GM18858 (cell line): Measurements from ENCODE around the gene IQCE.

Source experiments
- ATAC-seq: cut with Tn5 transposase; IDR thresholded peaks from one replicate; pipeline ENCODE4 v1.9.1; 2021; ENCODE audit not compliant: unreplicated experiment

IQCE gene

DNA sequence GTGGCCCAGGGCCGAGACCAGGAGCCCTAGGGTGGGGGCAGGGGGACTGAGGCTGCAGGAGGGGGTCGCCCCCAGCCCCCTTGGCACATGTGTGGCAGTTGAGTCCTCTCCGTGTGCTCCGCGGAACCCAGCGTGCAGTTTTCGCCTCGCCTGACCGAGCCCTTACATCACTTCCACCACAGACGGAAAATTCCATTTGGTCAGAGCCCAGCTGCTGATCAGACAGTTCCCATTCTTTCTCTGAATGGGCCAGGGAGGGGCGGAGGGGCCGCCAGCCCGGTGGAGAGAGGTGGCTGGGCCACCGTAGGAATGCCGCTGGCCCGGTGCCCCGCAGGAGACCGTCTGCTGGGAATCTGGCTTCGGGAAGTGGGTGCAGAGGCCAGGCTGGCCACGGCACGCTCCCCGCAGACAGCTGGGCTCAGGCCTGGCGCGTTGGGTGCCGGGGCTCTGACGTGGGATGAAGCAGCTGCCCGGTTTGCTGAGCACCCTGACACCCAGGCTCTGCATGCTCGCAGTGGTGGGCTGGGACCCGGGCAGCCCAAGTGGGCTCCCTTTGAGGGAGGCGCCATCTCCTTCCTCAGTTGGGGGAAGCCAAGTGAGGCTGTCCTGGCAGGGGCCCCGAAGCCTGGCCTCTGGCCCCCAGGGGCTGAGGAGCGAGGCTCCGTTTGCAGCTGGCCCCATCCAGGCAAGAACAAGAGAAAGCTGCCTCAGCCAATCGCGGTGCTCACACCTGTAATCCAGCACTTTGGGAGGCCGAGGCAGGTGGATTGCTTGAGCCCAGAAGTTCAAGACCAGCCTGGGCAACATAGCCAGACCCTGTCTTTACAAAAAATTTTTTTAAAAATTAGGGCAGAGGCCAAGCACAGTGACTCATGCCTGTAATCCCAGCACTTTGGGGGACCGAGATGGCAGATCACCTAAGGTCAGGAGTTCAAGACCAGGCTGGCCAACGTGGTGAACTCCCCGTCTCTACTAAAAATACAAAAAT is 82.9 kb downstream of the IQCE start:
- no peak for ATAC-seq

DNA sequence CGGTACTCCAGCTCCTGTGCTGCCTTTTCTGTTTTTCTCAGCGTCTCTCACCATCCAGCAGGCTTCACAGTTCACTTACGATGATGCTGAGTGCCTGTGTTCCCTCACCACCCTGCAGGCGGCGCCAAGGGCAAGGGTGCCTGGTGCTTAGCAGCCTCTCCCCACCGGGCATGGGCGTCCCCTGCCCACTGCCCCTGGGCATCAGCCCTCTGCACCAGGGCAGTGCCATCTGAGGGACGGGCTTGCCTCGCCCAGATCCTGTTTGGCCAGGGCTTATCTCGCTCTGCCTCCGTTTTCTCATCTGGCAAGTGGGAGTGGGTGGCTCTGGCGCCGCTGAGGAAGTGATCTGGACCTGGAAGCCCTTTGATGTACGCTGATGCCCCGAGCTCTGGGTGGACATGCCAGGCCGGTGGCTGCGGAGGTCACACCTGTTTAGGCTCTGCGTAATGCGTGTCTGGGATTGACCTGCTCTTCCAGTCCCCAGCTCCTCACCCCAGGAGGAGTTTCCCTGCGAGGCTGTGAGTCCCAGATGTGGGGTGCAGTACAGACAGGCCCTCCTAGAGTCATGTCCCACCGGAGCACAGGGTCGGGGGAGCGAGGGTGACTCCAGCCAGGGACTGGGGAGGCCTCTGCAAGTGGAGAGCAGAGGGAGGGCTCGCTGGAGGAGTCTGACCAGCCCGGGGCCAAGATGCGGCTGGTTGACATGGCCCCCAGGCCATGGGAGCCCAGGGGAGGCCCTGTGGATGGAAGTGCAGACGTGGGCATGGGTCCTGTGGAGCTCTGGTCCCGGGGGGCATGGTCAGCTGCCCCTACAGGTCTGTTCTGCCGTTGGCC is 84.8 kb downstream of the IQCE start:
- ATAC-seq: no peak

GRCh38 chr7:2644220-2644561 is 85.4 kb downstream of the IQCE start:
- no peak for ATAC-seq

DNA sequence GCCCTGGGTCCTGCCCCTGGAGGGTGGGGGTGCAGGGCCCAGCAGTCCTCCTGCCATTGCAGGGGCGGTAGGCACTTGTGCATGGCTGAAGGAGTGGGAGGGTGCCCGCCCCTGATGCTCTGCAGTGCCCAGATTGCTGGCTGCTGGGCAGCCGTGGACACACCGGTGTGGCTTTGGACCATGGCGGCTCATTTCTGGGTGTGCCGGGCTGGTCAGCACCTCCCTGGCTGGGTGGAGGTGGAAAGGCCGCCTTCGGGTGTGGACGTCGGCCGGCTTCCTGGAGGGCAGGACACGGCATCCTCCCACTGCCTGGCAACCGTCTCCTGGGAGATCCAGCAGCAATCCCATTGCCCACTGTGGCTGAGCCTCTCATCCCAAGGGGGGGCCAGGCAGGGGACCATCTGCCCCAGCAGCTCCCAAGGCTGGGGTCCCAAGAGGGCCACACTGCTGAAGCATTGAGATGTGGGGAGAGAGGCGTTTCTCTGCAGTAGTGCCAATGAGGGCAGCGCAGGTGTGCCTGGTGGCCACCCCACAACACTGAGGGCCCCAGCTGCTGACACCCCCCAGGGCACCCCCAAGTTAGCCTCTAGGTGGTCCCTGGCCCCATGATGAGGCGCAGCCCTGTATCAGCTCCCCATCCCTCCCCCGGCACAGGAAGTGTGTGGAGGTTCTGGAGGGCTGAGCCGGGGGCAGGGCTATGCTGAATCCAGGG is 85.9 kb downstream of the IQCE start:
- ATAC-seq: no peak

DNA sequence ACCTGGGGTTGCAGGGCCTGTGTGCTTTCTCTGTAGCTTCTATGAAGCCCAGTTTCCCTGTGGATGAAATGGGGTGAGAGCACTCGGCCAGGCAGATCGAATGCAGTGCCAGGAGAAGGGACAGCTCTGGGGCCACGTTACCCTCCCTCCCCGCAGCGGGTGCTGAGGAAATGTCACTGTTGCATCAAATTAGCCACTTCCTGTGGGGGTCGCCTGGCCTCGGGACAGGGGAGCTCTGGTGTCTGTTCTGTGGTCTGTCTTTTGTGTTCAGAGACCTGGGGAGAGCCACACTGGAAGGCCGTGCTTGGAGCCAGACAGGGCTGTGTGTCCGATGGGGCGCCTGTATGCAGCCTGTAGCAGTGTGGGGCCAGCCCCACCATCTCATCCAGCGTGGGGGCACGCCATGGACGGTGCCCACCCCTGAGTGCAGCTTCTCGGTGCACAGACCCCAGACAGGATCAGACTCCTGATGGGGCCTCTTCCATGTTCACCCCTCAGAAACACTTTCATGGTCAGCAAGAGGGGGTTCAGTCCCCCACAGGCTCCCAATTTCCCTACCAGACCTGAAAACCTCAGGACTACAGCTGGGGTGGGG is 86.6 kb downstream of the IQCE start:
- ATAC-seq: peak; percentile 51

- no peak for ATAC-seq
Observed at GRCh38 chr7:2646336-2646679, 87.5 kb downstream of the IQCE start.

- ATAC-seq: no peak
Observed at GRCh38 chr7:2646680-2647571, 88.1 kb downstream of the IQCE start.

GRCh38 chr7:2647594-2648172 is 88.9 kb downstream of the IQCE start:
- ATAC-seq: no peak

- no peak for ATAC-seq
Observed at GRCh38 chr7:2649139-2649838, 90.5 kb downstream of the IQCE start.

GRCh38 chr7:2649991-2650390 is 91.2 kb downstream of the IQCE start:
- ATAC-seq: no peak

GRCh38 chr7:2650451-2650850 is 91.7 kb downstream of the IQCE start:
- ATAC-seq: no peak

- no peak for ATAC-seq
Observed at GRCh38 chr7:2651336-2651735, 92.6 kb downstream of the IQCE start.

DNA sequence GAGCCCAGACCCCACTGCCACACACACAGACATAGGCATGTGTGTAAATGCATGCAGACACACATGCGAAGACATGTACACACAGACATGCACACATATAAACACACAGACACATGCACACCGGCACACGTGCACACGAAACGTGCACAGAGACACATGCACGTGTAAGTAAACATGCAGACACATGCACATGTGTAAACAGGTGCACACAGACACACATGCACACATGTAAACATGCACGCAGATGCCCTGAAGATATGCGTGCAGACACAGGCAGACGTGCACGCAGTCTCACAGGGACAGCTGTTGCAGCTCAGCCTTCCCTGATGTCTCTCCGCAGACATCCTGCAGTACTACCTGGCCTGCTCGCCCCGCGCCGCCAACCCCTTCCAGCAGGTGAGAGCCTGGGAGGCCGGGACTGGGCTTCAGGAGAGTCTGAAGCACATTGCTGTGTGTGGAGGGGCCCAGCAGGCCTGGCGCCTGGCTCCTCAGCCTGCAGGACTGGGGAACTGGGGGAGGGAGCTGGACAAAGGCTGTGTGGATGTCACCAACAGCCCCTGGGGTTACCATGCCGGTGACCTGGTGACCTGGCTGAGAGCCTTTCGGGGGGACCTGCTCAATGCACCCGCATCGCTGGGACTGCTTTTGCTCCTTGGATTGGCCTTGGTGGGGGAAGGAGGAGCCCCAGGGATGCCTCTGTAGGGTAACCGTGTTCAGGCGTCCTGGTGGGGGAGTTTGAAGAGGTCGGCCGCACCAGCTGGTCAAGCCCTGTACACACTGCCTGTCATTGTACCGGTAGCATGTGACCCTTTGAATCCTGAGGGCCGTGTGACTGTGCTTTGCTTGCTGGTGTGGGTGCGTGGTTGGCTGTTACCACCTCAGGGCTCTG is 93.3 kb downstream of the IQCE start:
- ATAC-seq: no peak

- no peak for ATAC-seq
Observed at GRCh38 chr7:2652736-2653060, 93.9 kb downstream of the IQCE start.

- no peak for ATAC-seq
Observed at GRCh38 chr7:2654059-2654458, 95.3 kb downstream of the IQCE start.

GRCh38 chr7:2655870-2656614 is 97.3 kb downstream of the IQCE start:
- ATAC-seq: no peak

- ATAC-seq: no peak
Observed at GRCh38 chr7:2657208-2657607, 98.4 kb downstream of the IQCE start.
